Mucosa of gallbladder (tissue), 1 donor: Measurements from ENCODE around the gene FANCC. TPM values are rescaled to one million over a fixed set of nuclear protein-coding genes. Genes with fewer than 3 reads are reported as not detected.
A peak's percentile ranks its signal among the peaks of the same experiment; 100 is the strongest.

Experiments used
- DNase-seq: peaks from one replicate; pipeline ENCODE4 v3.0.0-alpha.2; 2020; ENCODE audit warnings: low spot score
- total RNA-seq: library from RNA; stranded (reverse); gene quantifications from one replicate; pipeline ENCODE4 v1.2.1, GENCODE V29; 2021
- donor health status: DM: no; HTN: no; CAD: no.

The FANCC gene
- total RNA-seq, 1 donor from 2014 or later, result 18.9 TPM

GRCh38 chr9:95189251-95190098 is 128.0 kb downstream of the FANCC start:
- peak; percentile 42 for DNase-seq

GRCh38 chr9:95188459-95188858 is 129.1 kb downstream of the FANCC start:
- no peak for DNase-seq

- DNase-seq, result no peak
Measured at GRCh38 chr9:95185956-95186355, 131.6 kb downstream of the FANCC start.

- DNase-seq, result no peak
Measured at GRCh38 chr9:95182854-95183563, 134.5 kb downstream of the FANCC start.

GRCh38 chr9:95181835-95182234 is 135.7 kb downstream of the FANCC start:
- DNase-seq, result no peak

- no peak for DNase-seq
Measured at GRCh38 chr9:95181226-95181818, 136.2 kb downstream of the FANCC start.

- no peak for DNase-seq
Measured at GRCh38 chr9:95177617-95178016, 139.9 kb downstream of the FANCC start.

GRCh38 chr9:95176755-95177319 is 140.7 kb downstream of the FANCC start:
- DNase-seq, result no peak

- no peak for DNase-seq
Measured at GRCh38 chr9:95175523-95175922, 142.0 kb downstream of the FANCC start.

GRCh38 chr9:95174038-95174437 is 143.5 kb downstream of the FANCC start:
- no peak for DNase-seq

GRCh38 chr9:95171596-95171995 is 145.9 kb downstream of the FANCC start:
- DNase-seq, result no peak

- no peak for DNase-seq
Measured at GRCh38 chr9:95171001-95171400, 146.5 kb downstream of the FANCC start.

- peak; percentile 60 for DNase-seq
Measured at GRCh38 chr9:95167998-95168397, 149.5 kb downstream of the FANCC start.

GRCh38 chr9:95165004-95165403 is 152.5 kb downstream of the FANCC start:
- DNase-seq, result no peak

GRCh38 chr9:95157481-95158151 is 159.9 kb downstream of the FANCC start:
- DNase-seq, result peak; percentile 72

- DNase-seq, result no peak
Measured at GRCh38 chr9:95156074-95156473, 161.4 kb downstream of the FANCC start.

- DNase-seq, result no peak
Measured at GRCh38 chr9:95155220-95155619, 162.3 kb downstream of the FANCC start.

- DNase-seq, result no peak
Measured at GRCh38 chr9:95150903-95151302, 166.6 kb downstream of the FANCC start.

- DNase-seq, result no peak
Measured at GRCh38 chr9:95148208-95148520, 169.3 kb downstream of the FANCC start.

- no peak for DNase-seq
Measured at GRCh38 chr9:95147452-95148207, 169.9 kb downstream of the FANCC start.
